ENCODE data around the gene ZBTB49. TPM values are rescaled to one million over a fixed set of nuclear protein-coding genes. Genes with fewer than 3 reads are reported as not detected.

The ZBTB49 gene
- total and polyA plus RNA-seq, 2 donors (not counting 3 experiments of a cell fraction or from before 2014, with no cell fraction given) = 3.8 to 5.8 TPM

DNA sequence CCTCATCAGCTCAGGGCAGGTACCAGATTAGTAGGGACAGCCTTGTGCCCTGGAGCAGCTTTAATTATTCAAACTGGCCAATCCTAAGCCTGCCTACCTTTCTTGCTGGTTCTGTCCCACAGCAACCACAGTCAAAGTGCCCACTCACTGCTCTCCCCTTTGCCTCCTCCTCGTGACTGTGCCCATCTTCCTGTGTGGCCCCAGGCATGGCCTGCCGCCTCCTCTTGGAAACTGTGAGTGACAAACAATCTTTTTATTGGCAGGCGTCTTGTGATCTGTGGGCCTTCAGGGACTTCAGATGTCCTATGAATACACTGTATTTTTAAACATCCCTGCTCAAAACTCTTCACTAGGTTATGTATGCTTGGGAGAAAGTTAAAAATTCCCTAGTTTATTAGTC is 74.0 kb downstream of the ZBTB49 start:
- intact Hi-C loops (cut with micrococcal nuclease) = no loop called here
- dilution Hi-C loops (cut with MboI; ENCODE audit: extremely low pct_ligation_motif_present, low sequenced_read_pairs) = no loop called here
- FAIRE-seq = no peak

More for the DNA sequence above, 74.0 kb downstream of the ZBTB49 start:
- no peaks in the 10 kb centered on the region for H3K79me2 ChIP-seq (ENCODE audit: control insufficient read depth, insufficient read depth, low read length)
- TF ChIP-seq FOS (IDR thresholded peaks at IDR 0.05; ENCODE audit: borderline replicate concordance, insufficient read depth, low read length) = no peak
- TF ChIP-seq, protein P1, sequence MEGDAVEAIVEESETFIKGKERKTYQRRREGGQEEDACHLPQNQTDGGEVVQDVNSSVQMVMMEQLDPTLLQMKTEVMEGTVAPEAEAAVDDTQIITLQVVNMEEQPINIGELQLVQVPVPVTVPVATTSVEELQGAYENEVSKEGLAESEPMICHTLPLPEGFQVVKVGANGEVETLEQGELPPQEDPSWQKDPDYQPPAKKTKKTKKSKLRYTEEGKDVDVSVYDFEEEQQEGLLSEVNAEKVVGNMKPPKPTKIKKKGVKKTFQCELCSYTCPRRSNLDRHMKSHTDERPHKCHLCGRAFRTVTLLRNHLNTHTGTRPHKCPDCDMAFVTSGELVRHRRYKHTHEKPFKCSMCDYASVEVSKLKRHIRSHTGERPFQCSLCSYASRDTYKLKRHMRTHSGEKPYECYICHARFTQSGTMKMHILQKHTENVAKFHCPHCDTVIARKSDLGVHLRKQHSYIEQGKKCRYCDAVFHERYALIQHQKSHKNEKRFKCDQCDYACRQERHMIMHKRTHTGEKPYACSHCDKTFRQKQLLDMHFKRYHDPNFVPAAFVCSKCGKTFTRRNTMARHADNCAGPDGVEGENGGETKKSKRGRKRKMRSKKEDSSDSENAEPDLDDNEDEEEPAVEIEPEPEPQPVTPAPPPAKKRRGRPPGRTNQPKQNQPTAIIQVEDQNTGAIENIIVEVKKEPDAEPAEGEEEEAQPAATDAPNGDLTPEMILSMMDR (IDR thresholded peaks at IDR 0.05; ENCODE audit: extremely low read depth in 1 of 2, insufficient read depth in 1 of 2, low read depth in 1 of 2, low read length in 2 of 2) = no peak
- TF ChIP-seq POLR2AphosphoS5 (IDR thresholded peaks at IDR 0.05; ENCODE audit: insufficient read depth, low read depth, low read length) = no peak
- TF ChIP-seq GATA2 (IDR thresholded peaks at IDR 0.05; ENCODE audit: insufficient read depth, insufficient read length, low read depth, low read length) = no peak
- no peak for TF ChIP-seq JUN (IDR thresholded peaks at IDR 0.05; ENCODE audit: borderline replicate concordance, insufficient read depth, insufficient read length, low read depth)
- no peak for TF ChIP-seq MYC (IDR thresholded peaks at IDR 0.05; ENCODE audit: low read depth, low read length)
- no peak for TF ChIP-seq POLR2A (IDR thresholded peaks at IDR 0.05; ENCODE audit: low read depth, low read length)
- no peak for TF ChIP-seq EZH2 (IDR thresholded peaks at IDR 0.05; ENCODE audit: borderline replicate concordance, low read depth, low read length, severe bottlenecking)
- TF ChIP-seq, protein P2, sequence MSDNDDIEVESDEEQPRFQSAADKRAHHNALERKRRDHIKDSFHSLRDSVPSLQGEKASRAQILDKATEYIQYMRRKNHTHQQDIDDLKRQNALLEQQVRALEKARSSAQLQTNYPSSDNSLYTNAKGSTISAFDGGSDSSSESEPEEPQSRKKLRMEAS (IDR thresholded peaks at IDR 0.05; ENCODE audit: insufficient read depth, insufficient read length) = no peak
- no peaks in the 10 kb centered on the region for H3K36me3 ChIP-seq (ENCODE audit: control insufficient read depth in 2 of 2, extremely low read depth in 1 of 2, insufficient read depth in 2 of 2, low read length in 2 of 2)
- no peak overlapping the region for H3K4me3 ChIP-seq (replicated peaks in 1 of 3; ENCODE audit: insufficient read depth in 1 of 3, low read depth in 1 of 3, low read length in 3 of 3)
- POLR2A ChIA-PET = no interaction called here
- no TSS peak for BruUV-seq (replicated peaks)
- H3K9me3 ChIP-seq (replicated peaks; ENCODE audit: control insufficient read depth, insufficient read depth, low read length) = no peaks in the 10 kb centered on the region
- no peaks in the 10 kb centered on the region for H4K20me1 ChIP-seq (replicated peaks; ENCODE audit: control insufficient read depth, extremely low read depth, insufficient read depth, low read length)
- H3K4me2 ChIP-seq (ENCODE audit: insufficient read depth, low read length) = no peak overlapping the region
- no peaks in the 10 kb centered on the region for H3K4me1 ChIP-seq (ENCODE audit: control insufficient read depth, extremely low read depth, insufficient read depth, low read length)
- H3K9ac ChIP-seq (replicated peaks; ENCODE audit: extremely low read depth, insufficient read depth, low read length) = no peak overlapping the region
- no peak overlapping the region for H3K27ac ChIP-seq (ENCODE audit: insufficient read depth, low read depth, low read length)
- no peak overlapping the region for H2AFZ ChIP-seq (ENCODE audit: low read depth, low read length)
- H3K9me1 ChIP-seq (replicated peaks; ENCODE audit: control insufficient read depth, extremely low read depth, insufficient read depth, low read length) = no peaks in the 10 kb centered on the region
- CTCF ChIA-PET = no interaction called here
- no peak for DNase-seq (ENCODE audit: low read depth, low spot score)
- H3K27me3 ChIP-seq (ENCODE audit: control insufficient read depth in 2 of 2, insufficient read depth in 2 of 2, low read length in 2 of 2) = peaks cover 0 to 2% of the 10 kb centered on the region in 2 experiments

All from endothelial cell of umbilical vein (primary cell).